Measurements from ENCODE around the gene TRUB1. TPM values are rescaled to one million over a fixed set of nuclear protein-coding genes. Genes with fewer than 3 reads are reported as not detected.

TRUB1 gene
- total and polyA plus RNA-seq, 8 donors: 4.1 to 27.2 (median 14.5) TPM

- Histone ChIP-seq H3K9me3 (no peaks in the 10 kb centered on the region), H3K4me3 (no peak overlapping the region), H3K36me3 (no peaks in the 10 kb centered on the region), H3K27me3 (no peaks in the 10 kb centered on the region), H3K27ac (no peak overlapping the region), H3K4me1 (no peaks in the 10 kb centered on the region)
- WGBS, 5 donors: 75 to 89% (median 77%) methylated on average over 3 of the region's 3 CpGs
- intact Hi-C loops (cut with DNase I; ENCODE audit: low total_unique reads): no loop called here
- no peak for DNase-seq
- no peak for TF ChIP-seq POLR2A (IDR thresholded peaks at IDR 0.05)
- no peak for TF ChIP-seq CTCF (IDR thresholded peaks at IDR 0.05)
- TF ChIP-seq POLR2AphosphoS5 (IDR thresholded peaks at IDR 0.05): no peak
Measured at GRCh38 chr10:114914560-114914959, 23.4 kb upstream of the TRUB1 start.

GRCh38 chr10:114915294-114915693 lies 22.7 kb upstream of the TRUB1 start:
- Histone ChIP-seq H3K4me1 (no peaks in the 10 kb centered on the region), H3K27me3 (peaks cover 0 to 5% (median 0%) of the 10 kb centered on the region in 3 donors), H3K9me3 (no peaks in the 10 kb centered on the region), H3K27ac (no peak overlapping the region), H3K4me3 (no peak overlapping the region), H3K36me3 (no peaks in the 10 kb centered on the region)
- intact Hi-C loops (cut with DNase I; ENCODE audit: low total_unique reads): no loop called here
- WGBS, 5 donors: 34 to 64% (median 43%) methylated on average over 2 of the region's 2 CpGs
- TF ChIP-seq POLR2A (IDR thresholded peaks at IDR 0.05) (no peak), POLR2AphosphoS5 (IDR thresholded peaks at IDR 0.05) (no peak), CTCF (IDR thresholded peaks at IDR 0.05) (no peak)
- no peak for DNase-seq

- Histone ChIP-seq H3K27ac (no peak overlapping the region), H3K4me3 (no peak overlapping the region), H3K9me3 (no peaks in the 10 kb centered on the region), H3K36me3 (no peaks in the 10 kb centered on the region), H3K27me3 (peaks cover 0 to 11% (median 0%) of the 10 kb centered on the region in 3 donors), H3K4me1 (no peaks in the 10 kb centered on the region)
- DNase-seq: no peak
- 91 to 94% (median 92%) methylated on average over 10 of the region's 10 CpGs for WGBS, 5 donors
- TF ChIP-seq EP300 (IDR thresholded peaks at IDR 0.05) (no peak), POLR2AphosphoS5 (IDR thresholded peaks at IDR 0.05) (no peak), CTCF (IDR thresholded peaks at IDR 0.05) (no peak), POLR2A (IDR thresholded peaks at IDR 0.05) (no peak)
- intact Hi-C loops (cut with DNase I; ENCODE audit: low total_unique reads): no loop called here
Measured at GRCh38 chr10:114916653-114917052, 21.3 kb upstream of the TRUB1 start.

GRCh38 chr10:114917459-114917858 lies 20.5 kb upstream of the TRUB1 start:
- DNase-seq: no peak
- WGBS, 5 donors: 91 to 100% (median 98%) methylated on average over 1 of the region's 1 CpG
- no peaks in the 10 kb centered on the region for H3K9me3 ChIP-seq
- no peaks in the 10 kb centered on the region for H3K4me1 ChIP-seq
- H3K36me3 ChIP-seq: no peaks in the 10 kb centered on the region
- intact Hi-C loops (cut with DNase I; ENCODE audit: low total_unique reads): no loop called here
- no peak for TF ChIP-seq POLR2A (IDR thresholded peaks at IDR 0.05)
- TF ChIP-seq EP300 (IDR thresholded peaks at IDR 0.05): no peak
- TF ChIP-seq CTCF (IDR thresholded peaks at IDR 0.05): no peak
- TF ChIP-seq POLR2AphosphoS5 (IDR thresholded peaks at IDR 0.05): no peak
- peaks cover 0 to 11% (median 0%) of the 10 kb centered on the region in 3 donors for H3K27me3 ChIP-seq
- H3K4me3 ChIP-seq: no peak overlapping the region
- no peak overlapping the region for H3K27ac ChIP-seq
